Measurements from ENCODE around the gene OMP. TPM values are rescaled to one million over a fixed set of nuclear protein-coding genes. Genes with fewer than 3 reads are reported as not detected.

OMP gene
- total and polyA plus RNA-seq, 3 donors from 2014 or later: 1.7 to 6.7 TPM; not detected in 1

GRCh38 chr11:77108436-77108835 is 5.8 kb downstream of the OMP start:
- Histone ChIP-seq H3K27ac (no peak overlapping the region), H3K4me3 (no peak overlapping the region), H3K9me3 (no peaks in the 10 kb centered on the region), H3K27me3 (no peaks in the 10 kb centered on the region), H3K36me3 (ENCODE audit: low read depth, missing control alignments) (no peaks in the 10 kb centered on the region), H3K4me1 (peaks cover 47% of the 10 kb centered on the region)
- WGBS, 2 donors: 75 to 81% methylated on average over 9 of the region's 9 CpGs
- no peak for TF ChIP-seq POLR2A (IDR thresholded peaks at IDR 0.05)
- no peak for TF ChIP-seq CTCF (IDR thresholded peaks at IDR 0.05)
- DNase-seq: no peak
- intact Hi-C loops (cut with DNase I; ENCODE audit: low total_unique reads): no loop called here

- H3K27ac ChIP-seq: peak overlapping the region in 1 of 2 donors; percentile 19
- intact Hi-C loops (cut with DNase I; ENCODE audit: low total_unique reads): no loop called here
Observed at GRCh38 chr11:77109236-77110019, 6.8 kb downstream of the OMP start.

GRCh38 chr11:77110836-77111235 is 8.2 kb downstream of the OMP start:
- WGBS, 2 donors: 80 to 85% methylated on average over 4 to 6 of the region's 6 CpGs
- intact Hi-C loops (cut with DNase I; ENCODE audit: low total_unique reads): no loop called here
- H3K4me1 ChIP-seq: peaks cover 34% of the 10 kb centered on the region
- no peak overlapping the region for H3K4me3 ChIP-seq
- no peak overlapping the region for H3K27ac ChIP-seq
- TF ChIP-seq POLR2A (IDR thresholded peaks at IDR 0.05): no peak
- no peak for TF ChIP-seq CTCF (IDR thresholded peaks at IDR 0.05)
- H3K36me3 ChIP-seq (ENCODE audit: low read depth, missing control alignments): no peaks in the 10 kb centered on the region
- H3K9me3 ChIP-seq: no peaks in the 10 kb centered on the region
- DNase-seq: no peak
- no peaks in the 10 kb centered on the region for H3K27me3 ChIP-seq

More at GRCh38 chr11:77109236-77110019, 6.8 kb downstream of the OMP start:
- 54 to 58% methylated on average over 11 of the region's 11 CpGs for WGBS, 2 donors
- peaks cover 47% of the 10 kb centered on the region for H3K4me1 ChIP-seq
- no peaks in the 10 kb centered on the region for H3K27me3 ChIP-seq
- no peak overlapping the region for H3K4me3 ChIP-seq
- H3K36me3 ChIP-seq (ENCODE audit: low read depth, missing control alignments): no peaks in the 10 kb centered on the region
- peak; percentile 73 for DNase-seq
- TF ChIP-seq CTCF (IDR thresholded peaks at IDR 0.05): no peak
- TF ChIP-seq POLR2A (IDR thresholded peaks at IDR 0.05): no peak
- H3K9me3 ChIP-seq: no peaks in the 10 kb centered on the region

GRCh38 chr11:77111277-77111676 is 8.6 kb downstream of the OMP start:
- intact Hi-C loops (cut with DNase I; ENCODE audit: low total_unique reads): no loop called here

More at GRCh38 chr11:77111277-77111676, 8.6 kb downstream of the OMP start:
- TF ChIP-seq CTCF (IDR thresholded peaks at IDR 0.05) (no peak), POLR2A (IDR thresholded peaks at IDR 0.05) (no peak)
- DNase-seq: no peak
- 66% methylated on average over 3 of the region's 3 CpGs for WGBS, 2 donors
- H3K9me3 ChIP-seq: no peaks in the 10 kb centered on the region
- no peaks in the 10 kb centered on the region for H3K27me3 ChIP-seq
- no peak overlapping the region for H3K4me3 ChIP-seq
- no peak overlapping the region for H3K27ac ChIP-seq
- H3K36me3 ChIP-seq (ENCODE audit: low read depth, missing control alignments): no peaks in the 10 kb centered on the region
- peaks cover 29% of the 10 kb centered on the region for H3K4me1 ChIP-seq
